ENCODE results near the gene SLC12A5. TPM values are rescaled to one million over a fixed set of nuclear protein-coding genes. Genes with fewer than 3 reads are reported as not detected.

SLC12A5 gene
- total RNA-seq, 1 experiment from 2014 or later: 20.9 TPM

- no TSS peak for BruUV-seq (replicated peaks)
- H3K27ac ChIP-seq (ENCODE audit: low read depth, low read length, poor library complexity, severe bottlenecking): no peak overlapping the region
- no peak for DNase-seq (ENCODE audit: low spot score)
- H3K27me3 ChIP-seq (replicated peaks; ENCODE audit: insufficient read depth, low read depth, low read length, poor library complexity): peaks cover 48% of the 10 kb centered on the region
- ChIA-PET POLR2A (ENCODE audit: low non-redundant PET) (no interaction called here), CTCF (no interaction called here)
- no peak overlapping the region for H3K4me3 ChIP-seq (ENCODE audit: low read depth, low read length, poor library complexity, severe bottlenecking)
- H3K4me1 ChIP-seq (ENCODE audit: insufficient read depth, low read length, poor library complexity, severe bottlenecking): no peaks in the 10 kb centered on the region
- no peaks in the 10 kb centered on the region for H3K9me3 ChIP-seq (ENCODE audit: low read depth, low read length, poor library complexity, severe bottlenecking)
- no peaks in the 10 kb centered on the region for H3K36me3 ChIP-seq (ENCODE audit: insufficient read depth, low read length, poor library complexity, severe bottlenecking)
- TF ChIP-seq, protein P1, sequence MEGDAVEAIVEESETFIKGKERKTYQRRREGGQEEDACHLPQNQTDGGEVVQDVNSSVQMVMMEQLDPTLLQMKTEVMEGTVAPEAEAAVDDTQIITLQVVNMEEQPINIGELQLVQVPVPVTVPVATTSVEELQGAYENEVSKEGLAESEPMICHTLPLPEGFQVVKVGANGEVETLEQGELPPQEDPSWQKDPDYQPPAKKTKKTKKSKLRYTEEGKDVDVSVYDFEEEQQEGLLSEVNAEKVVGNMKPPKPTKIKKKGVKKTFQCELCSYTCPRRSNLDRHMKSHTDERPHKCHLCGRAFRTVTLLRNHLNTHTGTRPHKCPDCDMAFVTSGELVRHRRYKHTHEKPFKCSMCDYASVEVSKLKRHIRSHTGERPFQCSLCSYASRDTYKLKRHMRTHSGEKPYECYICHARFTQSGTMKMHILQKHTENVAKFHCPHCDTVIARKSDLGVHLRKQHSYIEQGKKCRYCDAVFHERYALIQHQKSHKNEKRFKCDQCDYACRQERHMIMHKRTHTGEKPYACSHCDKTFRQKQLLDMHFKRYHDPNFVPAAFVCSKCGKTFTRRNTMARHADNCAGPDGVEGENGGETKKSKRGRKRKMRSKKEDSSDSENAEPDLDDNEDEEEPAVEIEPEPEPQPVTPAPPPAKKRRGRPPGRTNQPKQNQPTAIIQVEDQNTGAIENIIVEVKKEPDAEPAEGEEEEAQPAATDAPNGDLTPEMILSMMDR (conservative IDR thresholded peaks at IDR 0.05; ENCODE audit: low read depth, low read length): no peak
- no peak for TF ChIP-seq EZH2 (IDR thresholded peaks at IDR 0.05; ENCODE audit: borderline replicate concordance, low read depth, low read length, poor library complexity, severe bottlenecking)
- intact Hi-C loops (cut with micrococcal nuclease; ENCODE audit: unreplicated experiment): no loop called here
Observed at GRCh38 chr20:46034039-46034438, 5.0 kb downstream of the SLC12A5 start.

DNA sequence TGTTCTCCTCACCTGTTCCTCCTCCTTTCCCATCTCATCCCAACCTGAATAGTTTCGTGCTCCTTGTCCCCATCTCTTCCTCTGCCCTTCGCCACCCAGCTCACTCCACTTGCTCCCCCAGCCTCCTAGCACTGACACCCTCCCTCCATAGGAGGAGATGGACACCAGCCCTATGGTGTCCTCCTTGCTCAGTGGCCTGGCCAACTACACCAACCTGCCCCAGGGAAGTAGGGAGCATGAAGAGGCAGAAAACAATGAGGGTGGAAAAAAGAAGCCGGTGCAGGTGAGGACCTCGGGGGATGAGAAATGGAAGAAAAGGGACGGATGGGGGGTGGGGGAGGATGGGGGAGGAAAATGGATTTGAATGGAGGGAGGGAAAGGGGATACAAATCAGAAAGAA lies 6.2 kb downstream of the SLC12A5 start:
- DNase-seq (ENCODE audit: low spot score): no peak
- no peak overlapping the region for H3K4me3 ChIP-seq (ENCODE audit: low read depth, low read length, poor library complexity, severe bottlenecking)
- ChIA-PET POLR2A (ENCODE audit: low non-redundant PET) (no interaction called here), CTCF (no interaction called here)
- H3K27ac ChIP-seq (ENCODE audit: low read depth, low read length, poor library complexity, severe bottlenecking): no peak overlapping the region
- no peaks in the 10 kb centered on the region for H3K4me1 ChIP-seq (ENCODE audit: insufficient read depth, low read length, poor library complexity, severe bottlenecking)
- no peaks in the 10 kb centered on the region for H3K9me3 ChIP-seq (ENCODE audit: low read depth, low read length, poor library complexity, severe bottlenecking)
- no peaks in the 10 kb centered on the region for H3K36me3 ChIP-seq (ENCODE audit: insufficient read depth, low read length, poor library complexity, severe bottlenecking)
- BruUV-seq (replicated peaks): no TSS peak
- intact Hi-C loops (cut with micrococcal nuclease; ENCODE audit: unreplicated experiment): no loop called here
- TF ChIP-seq, protein P1 (conservative IDR thresholded peaks at IDR 0.05; ENCODE audit: low read depth, low read length): no peak
- no peak for TF ChIP-seq EZH2 (IDR thresholded peaks at IDR 0.05; ENCODE audit: borderline replicate concordance, low read depth, low read length, poor library complexity, severe bottlenecking)
- H3K27me3 ChIP-seq (replicated peaks; ENCODE audit: insufficient read depth, low read depth, low read length, poor library complexity): peaks cover 36% of the 10 kb centered on the region

DNA sequence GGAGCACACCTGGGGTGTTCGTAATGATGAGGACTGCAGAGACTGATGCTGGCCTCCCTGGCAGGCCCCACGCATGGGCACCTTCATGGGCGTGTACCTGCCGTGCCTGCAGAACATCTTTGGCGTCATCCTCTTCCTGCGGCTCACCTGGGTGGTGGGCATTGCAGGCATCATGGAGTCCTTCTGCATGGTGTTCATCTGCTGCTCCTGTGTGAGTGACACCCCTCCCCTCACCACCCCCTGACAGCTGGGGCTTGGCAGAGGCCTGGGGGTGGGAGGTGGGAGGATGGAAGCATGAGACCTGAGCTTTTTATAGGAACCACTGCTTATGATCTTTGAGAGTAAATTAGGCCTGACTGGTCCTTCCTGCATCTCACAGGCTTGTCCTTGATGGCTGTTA lies 6.7 kb downstream of the SLC12A5 start:
- ChIA-PET POLR2A (ENCODE audit: low non-redundant PET) (no interaction called here), CTCF (no interaction called here)
- no peak for TF ChIP-seq EZH2 (IDR thresholded peaks at IDR 0.05; ENCODE audit: borderline replicate concordance, low read depth, low read length, poor library complexity, severe bottlenecking)
- TF ChIP-seq, protein P1 (conservative IDR thresholded peaks at IDR 0.05; ENCODE audit: low read depth, low read length): no peak
- Histone ChIP-seq H3K27me3 (replicated peaks; ENCODE audit: insufficient read depth, low read depth, low read length, poor library complexity) (peaks cover 31% of the 10 kb centered on the region), H3K36me3 (ENCODE audit: insufficient read depth, low read length, poor library complexity, severe bottlenecking) (no peaks in the 10 kb centered on the region), H3K4me3 (ENCODE audit: low read depth, low read length, poor library complexity, severe bottlenecking) (no peak overlapping the region), H3K27ac (ENCODE audit: low read depth, low read length, poor library complexity, severe bottlenecking) (no peak overlapping the region), H3K4me1 (ENCODE audit: insufficient read depth, low read length, poor library complexity, severe bottlenecking) (no peaks in the 10 kb centered on the region), H3K9me3 (ENCODE audit: low read depth, low read length, poor library complexity, severe bottlenecking) (no peaks in the 10 kb centered on the region)
- no peak for DNase-seq (ENCODE audit: low spot score)
- intact Hi-C loops (cut with micrococcal nuclease; ENCODE audit: unreplicated experiment): no loop called here
- BruUV-seq (replicated peaks): no TSS peak
